Duodenal mucosa (tissue), 2 donors: ENCODE measurements around the gene CEP162.
"Not testable (repeated sequence)": the region's sequence is repeated elsewhere in the genome, so short reads cannot be mapped to it uniquely, and the experiment has no call there.

Source experiments
- H3K27ac ChIP-seq: one replicate; pipeline ENCODE4 v1.7.0; 2013; ENCODE audit warnings: low read depth, low read length
- H3K27me3 ChIP-seq, 2 donors: one replicate each; pipeline ENCODE4 v1.7.0; 2013; ENCODE audit warnings: low read length in 2 of 2, control low read depth in 1 of 2; ENCODE audit not compliant: insufficient read depth in 2 of 2, control insufficient read depth in 1 of 2
- H3K36me3 ChIP-seq, 2 donors: one replicate each; pipeline ENCODE4 v1.7.0; 2013; ENCODE audit warnings: low read length in 2 of 2, control low read depth in 1 of 2; ENCODE audit not compliant: insufficient read depth in 2 of 2, control insufficient read depth in 1 of 2
- H3K4me1 ChIP-seq, 2 donors: one replicate each; pipeline ENCODE4 v1.7.0; 2013; ENCODE audit warnings: low read length in 2 of 2, control low read depth in 1 of 2; ENCODE audit not compliant: insufficient read depth in 2 of 2, control insufficient read depth in 1 of 2
- H3K4me3 ChIP-seq, 2 donors: one replicate each; pipeline ENCODE4 v1.7.0; 2013; ENCODE audit warnings: low read length in 2 of 2, low read depth in 1 of 2
- H3K9ac ChIP-seq, 2 donors: one replicate each; pipeline ENCODE4 v1.7.0; 2013; ENCODE audit warnings: low read length in 2 of 2, low read depth in 1 of 2
- H3K9me3 ChIP-seq, 2 donors: one replicate each; pipeline ENCODE4 v1.7.0; 2013; ENCODE audit warnings: low read length in 2 of 2, control low read depth in 1 of 2; ENCODE audit not compliant: control insufficient read depth in 1 of 2

Gene CEP162

GRCh38 chr6:84260196-84260595 lies 32.8 kb upstream of the CEP162 start:
- Histone ChIP-seq H3K27ac (no peak overlapping the region), H3K27me3 (no peaks in the 10 kb centered on the region), H3K9ac (no peak overlapping the region), H3K4me1 (no peaks in the 10 kb centered on the region), H3K36me3 (no peaks in the 10 kb centered on the region), H3K9me3 (no peaks in the 10 kb centered on the region), H3K4me3 (no peak overlapping the region)

- H3K27me3 ChIP-seq, result no peaks in the 10 kb centered on the region
- H3K9ac ChIP-seq, result no peak overlapping the region
- H3K27ac ChIP-seq, result no peak overlapping the region
- no peaks in the 10 kb centered on the region for H3K36me3 ChIP-seq
- H3K4me3 ChIP-seq, result no peak overlapping the region
- no peaks in the 10 kb centered on the region for H3K9me3 ChIP-seq
- H3K4me1 ChIP-seq, result no peaks in the 10 kb centered on the region
These were observed 31.4 kb upstream of the CEP162 start for GRCh38 chr6:84258866-84259265.

GRCh38 chr6:84258268-84258667 lies 30.8 kb upstream of the CEP162 start:
- Histone ChIP-seq H3K9ac (no peak overlapping the region), H3K4me3 (no peak overlapping the region), H3K9me3 (no peaks in the 10 kb centered on the region), H3K27ac (no peak overlapping the region), H3K36me3 (no peaks in the 10 kb centered on the region), H3K27me3 (no peaks in the 10 kb centered on the region), H3K4me1 (no peaks in the 10 kb centered on the region)

GRCh38 chr6:84255641-84256040 lies 28.2 kb upstream of the CEP162 start:
- Histone ChIP-seq H3K9ac (no peak overlapping the region), H3K27ac (no peak overlapping the region)

GRCh38 chr6:84253380-84253779 lies 25.9 kb upstream of the CEP162 start:
- Histone ChIP-seq H3K9me3 (no peaks in the 10 kb centered on the region), H3K27ac (no peak overlapping the region), H3K36me3 (no peaks in the 10 kb centered on the region), H3K9ac (no peak overlapping the region), H3K4me3 (no peak overlapping the region), H3K27me3 (no peaks in the 10 kb centered on the region), H3K4me1 (no peaks in the 10 kb centered on the region)

More at GRCh38 chr6:84255641-84256040, 28.2 kb upstream of the CEP162 start:
- no peak overlapping the region for H3K4me3 ChIP-seq
- H3K36me3 ChIP-seq, result no peaks in the 10 kb centered on the region
- no peaks in the 10 kb centered on the region for H3K4me1 ChIP-seq
- no peaks in the 10 kb centered on the region for H3K9me3 ChIP-seq
- no peaks in the 10 kb centered on the region for H3K27me3 ChIP-seq

DNA sequence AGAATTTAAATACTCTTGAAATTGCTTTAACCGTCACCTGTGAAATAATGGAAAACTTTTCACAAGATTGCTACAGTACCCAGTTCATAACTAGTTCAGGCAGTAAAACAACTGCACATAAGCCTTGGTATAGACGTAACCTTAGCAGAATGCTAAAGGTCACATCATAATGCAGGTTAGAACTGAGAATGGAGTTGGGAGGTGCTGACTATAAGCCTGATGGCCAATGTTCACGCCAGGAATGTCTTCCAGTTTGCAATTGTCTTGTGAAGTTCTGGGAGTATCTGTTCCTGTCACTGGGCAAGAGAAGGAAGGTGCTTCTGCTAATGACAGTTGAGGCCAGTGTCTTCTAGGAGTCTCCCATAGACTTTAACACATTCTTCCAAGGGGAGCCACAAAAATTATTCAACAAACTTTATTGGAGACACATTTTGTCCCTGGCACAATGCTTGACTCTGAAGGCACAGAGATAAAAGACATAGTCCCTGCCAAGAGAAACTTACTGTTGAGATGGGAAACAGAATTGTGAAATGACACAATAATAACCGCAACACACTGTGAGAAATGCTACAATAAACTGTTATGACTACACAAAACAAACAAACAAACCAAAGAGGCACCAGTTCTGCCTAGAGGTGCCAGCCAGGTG lies 24.6 kb upstream of the CEP162 start:
- H3K27ac ChIP-seq, result no peak overlapping the region
- no peaks in the 10 kb centered on the region for H3K36me3 ChIP-seq
- no peaks in the 10 kb centered on the region for H3K27me3 ChIP-seq
- no peaks in the 10 kb centered on the region for H3K9me3 ChIP-seq
- no peaks in the 10 kb centered on the region for H3K4me1 ChIP-seq
- no peak overlapping the region for H3K9ac ChIP-seq
- no peak overlapping the region for H3K4me3 ChIP-seq

- H3K27ac ChIP-seq, result no peak overlapping the region
These were observed 22.3 kb upstream of the CEP162 start for GRCh38 chr6:84249724-84250123.

GRCh38 chr6:84244416-84245081 lies 17.1 kb upstream of the CEP162 start:
- H3K36me3 ChIP-seq, H3K4me3 ChIP-seq, H3K27ac ChIP-seq, H3K27me3 ChIP-seq, H3K9ac ChIP-seq, H3K4me1 ChIP-seq, H3K9me3 ChIP-seq: not testable (repeated sequence)

More at GRCh38 chr6:84249724-84250123, 22.3 kb upstream of the CEP162 start:
- H3K9me3 ChIP-seq, result no peaks in the 10 kb centered on the region
- H3K9ac ChIP-seq, result no peak overlapping the region
- no peaks in the 10 kb centered on the region for H3K36me3 ChIP-seq
- H3K4me1 ChIP-seq, result no peaks in the 10 kb centered on the region
- H3K27me3 ChIP-seq, result no peaks in the 10 kb centered on the region
- no peak overlapping the region for H3K4me3 ChIP-seq

DNA sequence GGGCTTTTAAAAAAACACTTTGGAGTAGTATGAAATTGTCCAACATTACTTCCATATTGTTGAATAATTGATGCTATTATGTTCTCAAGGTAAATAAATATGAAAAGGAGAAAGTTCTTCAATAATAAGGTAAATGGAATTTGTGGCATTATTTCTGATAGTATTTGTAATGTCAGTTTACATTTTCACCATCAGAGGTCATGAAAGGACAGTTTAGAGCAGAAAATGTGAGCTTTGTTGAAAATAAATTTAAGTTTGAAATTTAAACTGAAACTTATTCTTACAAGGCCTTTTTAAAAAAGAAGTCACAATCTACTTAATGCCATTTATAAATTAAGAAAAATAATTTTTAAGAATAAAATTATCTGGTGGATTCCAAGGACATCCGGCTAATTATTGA lies 15.8 kb upstream of the CEP162 start:
- Histone ChIP-seq H3K9ac (no peak overlapping the region), H3K9me3 (no peaks in the 10 kb centered on the region), H3K27me3 (no peaks in the 10 kb centered on the region), H3K36me3 (no peaks in the 10 kb centered on the region), H3K4me1 (no peaks in the 10 kb centered on the region), H3K4me3 (no peak overlapping the region), H3K27ac (no peak overlapping the region)

- Histone ChIP-seq H3K9me3 (no peaks in the 10 kb centered on the region), H3K27me3 (no peaks in the 10 kb centered on the region), H3K9ac (no peak overlapping the region), H3K36me3 (no peaks in the 10 kb centered on the region), H3K4me3 (no peak overlapping the region), H3K27ac (no peak overlapping the region), H3K4me1 (no peaks in the 10 kb centered on the region)
These were observed 14.8 kb upstream of the CEP162 start for GRCh38 chr6:84242265-84242664.
